Measurements from ENCODE around the gene MAML3.
A peak's percentile ranks its signal among the peaks of the same experiment; 100 is the strongest.

DNA sequence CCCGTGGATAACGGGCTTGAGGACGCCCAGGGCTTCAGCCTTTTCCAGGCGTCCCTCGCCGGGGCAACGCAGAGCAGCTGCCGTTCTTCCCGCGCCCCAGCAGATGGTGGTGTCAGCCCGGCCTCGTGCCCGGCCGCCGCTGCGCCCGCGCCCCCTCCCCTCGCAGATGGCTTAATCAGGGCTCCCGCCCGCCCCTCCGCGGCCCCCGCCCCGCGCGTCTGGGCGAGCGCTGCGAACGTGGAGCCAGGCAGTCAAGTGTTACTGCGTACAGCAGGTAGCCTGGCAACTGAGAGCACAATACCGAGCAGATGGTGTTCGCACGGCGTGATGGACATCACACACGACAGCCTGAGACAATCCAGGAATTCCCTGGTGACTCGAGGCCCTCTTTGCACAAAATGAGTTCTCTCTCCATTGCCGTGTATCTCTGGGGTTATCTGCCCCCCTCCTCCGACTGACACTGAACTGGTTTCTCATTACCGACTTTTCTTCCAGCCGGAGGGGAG lies 419.1 kb downstream of the MAML3 start:
- TF ChIP-seq, protein P1, sequence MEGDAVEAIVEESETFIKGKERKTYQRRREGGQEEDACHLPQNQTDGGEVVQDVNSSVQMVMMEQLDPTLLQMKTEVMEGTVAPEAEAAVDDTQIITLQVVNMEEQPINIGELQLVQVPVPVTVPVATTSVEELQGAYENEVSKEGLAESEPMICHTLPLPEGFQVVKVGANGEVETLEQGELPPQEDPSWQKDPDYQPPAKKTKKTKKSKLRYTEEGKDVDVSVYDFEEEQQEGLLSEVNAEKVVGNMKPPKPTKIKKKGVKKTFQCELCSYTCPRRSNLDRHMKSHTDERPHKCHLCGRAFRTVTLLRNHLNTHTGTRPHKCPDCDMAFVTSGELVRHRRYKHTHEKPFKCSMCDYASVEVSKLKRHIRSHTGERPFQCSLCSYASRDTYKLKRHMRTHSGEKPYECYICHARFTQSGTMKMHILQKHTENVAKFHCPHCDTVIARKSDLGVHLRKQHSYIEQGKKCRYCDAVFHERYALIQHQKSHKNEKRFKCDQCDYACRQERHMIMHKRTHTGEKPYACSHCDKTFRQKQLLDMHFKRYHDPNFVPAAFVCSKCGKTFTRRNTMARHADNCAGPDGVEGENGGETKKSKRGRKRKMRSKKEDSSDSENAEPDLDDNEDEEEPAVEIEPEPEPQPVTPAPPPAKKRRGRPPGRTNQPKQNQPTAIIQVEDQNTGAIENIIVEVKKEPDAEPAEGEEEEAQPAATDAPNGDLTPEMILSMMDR (conservative IDR thresholded peaks at IDR 0.05; ENCODE audit: low read depth in 2 of 2) = peak; percentile 52 to 87
- TF ChIP-seq CREB1 (CRISPR knock-in tag; IDR thresholded peaks at IDR 0.05; ENCODE audit: low read depth) = no peak
- TF ChIP-seq EZH2 (IDR thresholded peaks at IDR 0.05; ENCODE audit: low read depth, unreplicated experiment) = no peak
- no peak for TF ChIP-seq JUNB (IDR thresholded peaks at IDR 0.05; ENCODE audit: unreplicated experiment)
